GF-D8 (cell line): ENCODE results near the gene ZDHHC8.

Experiments
- DNase-seq: peaks from one replicate; lab custom pipeline; 2025; lab: John Stamatoyannopoulos, UW

The ZDHHC8 gene

GRCh38 chr22:20196094-20196842, 64.7 kb downstream of the ZDHHC8 start:
- no peak for DNase-seq
